ENCODE measurements around the gene NLE1. TPM values are rescaled to one million over a fixed set of nuclear protein-coding genes. Genes with fewer than 3 reads are reported as not detected.

The NLE1 gene
- polyA plus RNA-seq, 1 donor from 2014 or later: 30.8 TPM

- no peaks in the 10 kb centered on the region for H3K27me3 ChIP-seq (ENCODE audit: insufficient read depth, low read depth, low read length)
- H3K79me2 ChIP-seq (replicated peaks; ENCODE audit: insufficient read depth, low read length): no peaks in the 10 kb centered on the region
- H3K4me3 ChIP-seq (ENCODE audit: low read length): no peak overlapping the region
- no peaks in the 10 kb centered on the region for H3K9me3 ChIP-seq (ENCODE audit: low read length)
- no peak overlapping the region for H3K27ac ChIP-seq (ENCODE audit: low read length)
- no peak overlapping the region for H3K4me2 ChIP-seq (ENCODE audit: low read length)
- H2AFZ ChIP-seq (ENCODE audit: low read depth, low read length): no peak overlapping the region
- H3F3A ChIP-seq (ENCODE audit: insufficient read depth, low read length, poor library complexity, severe bottlenecking): no peaks in the 10 kb centered on the region
- H3K9ac ChIP-seq (ENCODE audit: low read length): no peak overlapping the region
- no peaks in the 10 kb centered on the region for H3K36me3 ChIP-seq (ENCODE audit: insufficient read depth, low read length)
- no peak for TF ChIP-seq MXI1 (conservative IDR thresholded peaks at IDR 0.05; ENCODE audit: poor library complexity, severe bottlenecking)
- TF ChIP-seq, protein P1, sequence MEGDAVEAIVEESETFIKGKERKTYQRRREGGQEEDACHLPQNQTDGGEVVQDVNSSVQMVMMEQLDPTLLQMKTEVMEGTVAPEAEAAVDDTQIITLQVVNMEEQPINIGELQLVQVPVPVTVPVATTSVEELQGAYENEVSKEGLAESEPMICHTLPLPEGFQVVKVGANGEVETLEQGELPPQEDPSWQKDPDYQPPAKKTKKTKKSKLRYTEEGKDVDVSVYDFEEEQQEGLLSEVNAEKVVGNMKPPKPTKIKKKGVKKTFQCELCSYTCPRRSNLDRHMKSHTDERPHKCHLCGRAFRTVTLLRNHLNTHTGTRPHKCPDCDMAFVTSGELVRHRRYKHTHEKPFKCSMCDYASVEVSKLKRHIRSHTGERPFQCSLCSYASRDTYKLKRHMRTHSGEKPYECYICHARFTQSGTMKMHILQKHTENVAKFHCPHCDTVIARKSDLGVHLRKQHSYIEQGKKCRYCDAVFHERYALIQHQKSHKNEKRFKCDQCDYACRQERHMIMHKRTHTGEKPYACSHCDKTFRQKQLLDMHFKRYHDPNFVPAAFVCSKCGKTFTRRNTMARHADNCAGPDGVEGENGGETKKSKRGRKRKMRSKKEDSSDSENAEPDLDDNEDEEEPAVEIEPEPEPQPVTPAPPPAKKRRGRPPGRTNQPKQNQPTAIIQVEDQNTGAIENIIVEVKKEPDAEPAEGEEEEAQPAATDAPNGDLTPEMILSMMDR (IDR thresholded peaks at IDR 0.05; ENCODE audit: poor library complexity, severe bottlenecking): no peak
- no peak for TF ChIP-seq EP300 (conservative IDR thresholded peaks at IDR 0.05; ENCODE audit: poor library complexity, severe bottlenecking)
- TF ChIP-seq EZH2 (IDR thresholded peaks at IDR 0.05; ENCODE audit: borderline replicate concordance, insufficient read depth, low read length, poor library complexity, severe bottlenecking): no peak
- TF ChIP-seq REST (IDR thresholded peaks at IDR 0.05; ENCODE audit: borderline replicate concordance): no peak
- TF ChIP-seq RAD21 (conservative IDR thresholded peaks at IDR 0.05): no peak
- no peak for TF ChIP-seq POLR2AphosphoS5 (IDR thresholded peaks at IDR 0.05)
- TF ChIP-seq TAF1 (IDR thresholded peaks at IDR 0.05; ENCODE audit: low read depth): no peak
- no peak for TF ChIP-seq SMC3 (conservative IDR thresholded peaks at IDR 0.05; ENCODE audit: poor library complexity)
- H4K20me1 ChIP-seq (ENCODE audit: insufficient read depth): no peaks in the 10 kb centered on the region
- H3K9me2 ChIP-seq (ENCODE audit: insufficient read depth, low read length): no peaks in the 10 kb centered on the region
Observed at GRCh38 chr17:35167666-35168065, 25.6 kb upstream of the NLE1 start.

DNA sequence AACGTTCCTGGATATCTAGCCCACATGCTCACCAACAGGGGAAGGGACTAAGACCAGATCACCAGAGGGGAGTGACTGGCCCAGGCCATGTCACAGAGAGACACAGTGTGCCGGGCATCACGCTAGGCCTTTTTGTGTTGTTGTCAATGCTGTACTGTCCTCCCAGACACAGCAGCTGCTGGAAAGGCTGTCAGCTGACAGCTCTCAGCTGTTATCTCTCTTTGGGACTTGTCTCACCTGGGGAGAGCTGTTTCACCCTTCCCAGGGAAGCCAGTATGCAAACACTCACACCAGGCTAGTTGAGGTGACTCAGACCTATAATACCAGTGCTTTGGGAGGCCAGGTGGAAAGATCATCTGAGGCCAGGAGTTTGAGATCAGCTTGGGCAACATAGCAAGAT lies 24.9 kb upstream of the NLE1 start:
- Histone ChIP-seq H3K4me2 (ENCODE audit: low read length) (no peak overlapping the region), H3K36me3 (ENCODE audit: insufficient read depth, low read length) (no peaks in the 10 kb centered on the region), H3K9me3 (ENCODE audit: low read length) (no peaks in the 10 kb centered on the region), H3K27me3 (ENCODE audit: insufficient read depth, low read depth, low read length) (no peaks in the 10 kb centered on the region), H3K27ac (ENCODE audit: low read length) (no peak overlapping the region), H4K20me1 (ENCODE audit: insufficient read depth) (no peaks in the 10 kb centered on the region), H3K9ac (ENCODE audit: low read length) (no peak overlapping the region), H2AFZ (ENCODE audit: low read depth, low read length) (no peak overlapping the region), H3K4me3 (ENCODE audit: low read length) (no peak overlapping the region), H3F3A (ENCODE audit: insufficient read depth, low read length, poor library complexity, severe bottlenecking) (no peaks in the 10 kb centered on the region), H3K79me2 (replicated peaks; ENCODE audit: insufficient read depth, low read length) (no peaks in the 10 kb centered on the region), H3K9me2 (ENCODE audit: insufficient read depth, low read length) (no peaks in the 10 kb centered on the region)
- TF ChIP-seq TAF1 (IDR thresholded peaks at IDR 0.05; ENCODE audit: low read depth): no peak
- TF ChIP-seq, protein P1 (IDR thresholded peaks at IDR 0.05; ENCODE audit: poor library complexity, severe bottlenecking): no peak
- no peak for TF ChIP-seq EZH2 (IDR thresholded peaks at IDR 0.05; ENCODE audit: borderline replicate concordance, insufficient read depth, low read length, poor library complexity, severe bottlenecking)
- no peak for TF ChIP-seq REST (IDR thresholded peaks at IDR 0.05; ENCODE audit: borderline replicate concordance)
- TF ChIP-seq POLR2AphosphoS5 (IDR thresholded peaks at IDR 0.05): no peak
- TF ChIP-seq EP300 (conservative IDR thresholded peaks at IDR 0.05; ENCODE audit: poor library complexity, severe bottlenecking): no peak
- no peak for TF ChIP-seq SMC3 (conservative IDR thresholded peaks at IDR 0.05; ENCODE audit: poor library complexity)
- no peak for TF ChIP-seq RAD21 (conservative IDR thresholded peaks at IDR 0.05)
- no peak for TF ChIP-seq MXI1 (conservative IDR thresholded peaks at IDR 0.05; ENCODE audit: poor library complexity, severe bottlenecking)

Data from neural cell (in vitro differentiated cells).